Astrocyte of the hippocampus (primary cell): ENCODE data around the gene LYST.
"Not testable (repeated sequence)": the region's sequence is repeated elsewhere in the genome, so short reads cannot be mapped to it uniquely, and the experiment has no call there.

Experiments
- DNase-seq: peaks from one replicate; pipeline ENCODE4 v3.0.0; 2011; ENCODE audit warnings: low read depth, low spot score

The LYST gene

GRCh38 chr1:235638612-235639011 lies 228.1 kb downstream of the LYST start:
- DNase-seq: not testable (repeated sequence)

DNA sequence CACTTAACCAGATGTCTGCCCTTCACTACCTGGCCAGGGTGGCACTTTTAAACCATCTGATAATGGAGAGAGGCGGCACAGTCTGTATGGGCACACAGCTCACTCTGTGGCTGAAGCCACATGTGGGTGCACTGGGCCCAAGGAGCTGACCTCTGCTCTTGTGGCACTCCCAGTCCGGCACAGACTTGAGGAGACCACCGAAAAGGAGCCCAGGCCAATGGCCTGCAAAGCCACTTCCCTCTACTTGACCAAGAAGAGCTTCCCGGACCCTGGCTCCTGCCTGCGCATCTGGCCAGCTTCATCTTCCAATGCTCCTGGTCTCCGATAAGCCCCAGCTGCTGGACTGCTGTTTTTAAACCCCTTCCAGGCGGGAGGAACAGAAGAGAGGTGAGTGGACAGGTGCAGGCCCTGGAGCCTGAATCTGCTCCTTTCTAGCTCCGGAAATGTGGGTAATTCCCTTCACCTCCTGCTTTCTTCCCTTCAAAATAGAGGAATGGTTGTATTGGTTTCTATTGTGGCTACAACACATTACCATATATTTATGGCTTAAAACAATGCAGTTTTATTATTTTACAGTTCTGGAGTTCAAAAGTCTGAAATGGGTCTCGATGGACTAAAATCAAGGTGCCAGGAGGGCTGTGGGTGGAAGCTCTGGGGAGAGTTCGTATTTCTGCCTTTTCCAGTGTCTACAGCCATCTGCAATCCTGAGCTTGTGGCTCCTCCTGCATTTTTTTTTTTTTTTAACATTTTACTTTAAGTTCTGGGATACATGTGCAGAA lies 228.8 kb downstream of the LYST start:
- DNase-seq: no peak

DNA sequence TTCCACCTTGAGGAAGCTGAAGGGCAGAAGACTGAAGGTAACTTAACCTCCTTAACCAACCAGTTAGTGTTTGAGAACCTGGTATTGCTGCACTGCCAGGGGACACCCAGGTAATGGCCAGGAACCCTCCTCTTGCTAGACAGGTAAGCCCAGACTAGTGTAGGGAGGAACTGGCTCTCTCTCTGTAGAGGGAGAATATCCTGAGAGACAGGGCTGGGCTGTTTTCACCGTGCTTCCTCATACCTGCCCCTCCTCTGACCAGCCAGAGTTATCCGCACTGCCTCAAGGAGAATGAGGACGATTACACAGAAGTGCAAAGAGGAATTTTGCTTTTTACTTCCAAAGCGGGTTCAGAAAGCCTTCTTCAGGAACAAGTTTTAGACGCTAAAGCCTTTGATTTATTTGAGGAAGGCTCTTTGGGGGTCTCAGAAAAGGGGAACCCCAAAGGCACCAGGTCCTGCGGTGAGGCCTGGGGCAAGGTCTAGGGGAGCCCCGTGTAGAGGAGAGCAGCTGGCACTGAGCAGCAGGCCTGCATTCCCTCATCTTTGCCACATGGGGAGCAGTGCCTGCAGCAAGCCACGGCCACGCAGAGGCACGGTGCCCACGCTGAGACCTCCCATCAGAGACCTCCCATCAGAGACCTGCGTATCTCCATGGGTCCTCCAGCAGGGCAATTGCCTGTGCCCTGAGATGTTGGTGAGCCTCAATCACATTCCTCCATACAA lies 230.6 kb downstream of the LYST start:
- DNase-seq: no peak

- DNase-seq: peak; percentile 72
These were observed 234.0 kb downstream of the LYST start for GRCh38 chr1:235632506-235633401.

DNA sequence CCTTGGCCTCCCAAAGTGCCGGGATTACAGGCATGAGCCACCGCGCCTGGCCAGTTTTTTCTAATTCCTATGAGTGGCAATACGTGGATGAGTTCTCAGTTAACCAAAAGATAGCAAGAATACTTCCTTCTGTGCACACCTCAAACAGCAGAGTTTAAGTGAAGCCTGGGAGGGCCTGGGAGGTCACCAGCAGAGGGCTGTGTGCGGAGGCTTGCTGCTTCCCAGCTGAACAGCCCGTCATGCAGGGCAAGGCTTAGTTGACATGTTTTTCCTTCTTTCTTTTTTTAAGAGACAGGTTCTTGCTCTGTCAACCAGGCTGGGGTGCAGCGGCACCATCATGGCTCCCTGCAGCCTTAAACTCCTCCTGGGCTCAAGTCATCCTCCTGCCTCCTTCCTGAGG lies 234.9 kb downstream of the LYST start:
- DNase-seq: no peak

DNA sequence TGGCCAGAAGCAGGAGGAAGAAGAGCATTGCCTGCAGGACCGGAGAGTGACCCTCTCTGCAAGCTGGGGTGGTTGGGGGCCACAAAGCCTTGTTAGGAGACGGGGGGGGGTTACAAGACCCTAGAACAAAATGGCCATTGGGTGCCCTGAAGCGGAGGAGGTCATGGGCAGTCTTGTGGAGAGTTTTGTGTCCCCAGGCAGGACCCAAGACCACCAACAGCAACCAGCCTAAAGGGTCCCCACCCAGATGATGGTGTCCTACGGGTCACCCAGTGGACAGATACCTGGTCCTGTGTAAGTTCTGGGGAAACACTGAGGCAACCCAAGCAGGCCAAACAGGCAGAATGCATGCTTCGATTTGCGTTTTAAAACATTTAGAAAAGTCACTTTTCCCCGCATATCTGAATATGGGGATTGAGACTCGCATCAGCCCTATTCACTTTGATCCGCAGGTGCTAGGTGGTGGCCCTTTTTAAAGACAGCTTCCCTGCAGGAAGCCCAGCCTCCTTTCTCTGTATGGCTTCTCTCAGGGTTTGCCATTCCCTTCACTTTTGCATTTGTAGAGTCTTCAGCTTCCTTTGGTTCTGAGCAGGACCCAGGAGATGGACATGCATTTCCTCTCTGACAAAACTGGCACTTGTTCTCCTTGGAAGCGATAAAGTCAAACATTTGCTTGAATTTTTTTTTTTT lies 238.2 kb downstream of the LYST start:
- DNase-seq: no peak

DNA sequence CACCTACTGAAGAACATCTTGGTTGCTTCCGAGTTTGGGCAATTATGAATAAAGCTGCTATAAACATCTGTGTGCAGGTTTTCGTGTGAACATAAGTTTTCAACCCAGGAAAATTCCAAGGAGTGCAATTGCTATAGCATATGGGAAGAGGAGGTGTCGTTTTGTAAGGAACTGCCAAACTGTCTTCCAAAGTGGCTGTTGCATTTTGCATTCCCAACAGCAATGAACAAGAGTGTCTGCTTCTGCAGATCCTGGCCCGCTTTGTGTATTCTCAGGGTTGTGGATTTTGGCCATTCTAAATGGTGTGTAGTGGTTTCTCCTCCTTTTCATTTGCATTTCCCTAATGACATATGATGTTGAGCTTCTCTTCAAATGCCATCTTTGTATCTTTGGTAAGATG lies 240.9 kb downstream of the LYST start:
- no peak for DNase-seq

DNA sequence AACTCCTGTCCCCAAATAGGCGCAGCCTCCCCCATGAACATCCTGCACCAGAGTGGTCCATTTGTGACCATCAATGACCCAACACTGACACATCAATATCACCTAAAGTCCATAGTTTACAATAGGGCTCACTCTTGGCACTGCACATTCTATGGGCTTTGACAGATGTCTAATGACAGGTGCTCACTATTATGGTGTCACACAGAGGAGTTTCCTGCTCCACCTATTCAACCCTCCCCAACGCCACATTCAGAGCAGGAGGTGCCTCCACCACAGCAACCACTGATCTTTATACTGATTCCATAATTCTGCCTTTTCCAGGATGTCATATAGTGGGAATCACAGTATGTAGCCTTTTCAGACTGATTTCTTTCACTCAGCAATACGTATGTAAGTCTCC lies 241.4 kb downstream of the LYST start:
- no peak for DNase-seq

DNA sequence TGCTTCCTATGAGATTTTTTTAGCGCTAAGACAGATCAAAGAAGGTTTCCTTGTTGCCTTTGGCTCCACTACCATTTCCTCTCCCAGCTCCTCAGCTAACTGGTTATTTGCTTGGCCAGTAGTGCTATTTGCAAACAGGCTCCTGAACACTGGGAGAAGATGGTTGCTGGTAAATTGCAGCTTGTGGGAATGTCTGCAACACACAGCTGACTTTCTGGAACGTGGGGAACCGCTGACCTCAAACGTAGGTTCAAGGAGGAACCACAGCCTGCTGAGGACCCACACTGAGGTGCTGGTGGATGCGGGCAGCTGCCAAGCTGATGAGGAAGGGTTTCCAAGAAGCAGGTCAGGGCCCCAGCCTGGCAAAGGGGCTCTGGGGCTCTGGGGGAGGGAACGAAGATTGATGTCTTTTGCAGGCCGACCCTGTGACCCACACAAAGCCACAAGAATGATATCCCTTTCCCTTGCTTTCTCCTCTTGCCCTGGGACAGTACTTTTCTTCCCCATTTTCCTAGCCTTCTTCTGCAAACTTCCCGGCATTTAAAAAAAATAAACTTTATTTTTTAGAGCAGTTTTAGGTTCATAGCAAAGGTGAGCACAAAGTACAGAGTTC lies 241.9 kb downstream of the LYST start:
- peak; percentile 84 for DNase-seq

GRCh38 chr1:235622936-235623779 lies 243.5 kb downstream of the LYST start:
- no peak for DNase-seq

GRCh38 chr1:235619149-235619548 lies 247.6 kb downstream of the LYST start:
- DNase-seq: not testable (repeated sequence)

- DNase-seq: peak; percentile 38
These were observed 248.9 kb downstream of the LYST start for GRCh38 chr1:235617808-235618207.

GRCh38 chr1:235617140-235617539 lies 249.6 kb downstream of the LYST start:
- no peak for DNase-seq

- no peak for DNase-seq
These were observed 252.2 kb downstream of the LYST start for GRCh38 chr1:235614442-235614954.

- DNase-seq: no peak
These were observed 253.1 kb downstream of the LYST start for GRCh38 chr1:235613602-235614001.

- no peak for DNase-seq
These were observed 253.9 kb downstream of the LYST start for GRCh38 chr1:235612761-235613160.
